ENCODE data around the gene PHACTR4.

GRCh38 chr1:28534671-28535070, 165.1 kb downstream of the PHACTR4 start:
- TF ChIP-seq ZNF384 (IDR thresholded peaks at IDR 0.05) (no peak), FOXK2 (IDR thresholded peaks at IDR 0.05) (no peak), NFRKB (IDR thresholded peaks at IDR 0.05) (no peak)
